H9 (cell line): ENCODE data around the gene ERVMER34-1. TPM values are rescaled to one million over a fixed set of nuclear protein-coding genes. Genes with fewer than 3 reads are reported as not detected.

Experiments used
- DNase-seq: peaks from one replicate; pipeline ENCODE4 v3.0.0-alpha.2; 2017
- H2AFZ ChIP-seq: one replicate; pipeline ENCODE4 v1.6.1; 2013; ENCODE audit warnings: mild to moderate bottlenecking, low read length, control low read depth, moderate library complexity
- H2AK5ac ChIP-seq: 2 replicates; pipeline ENCODE4 v1.6.1; 2013; ENCODE audit warnings: low read length, control low read depth, mixed read lengths; ENCODE audit not compliant: insufficient read length
- H2BK120ac ChIP-seq: one replicate; pipeline ENCODE4 v1.6.1; 2013; ENCODE audit warnings: low read depth, mild to moderate bottlenecking, low read length, control low read depth, inconsistent platforms; ENCODE audit not compliant: poor library complexity, severe bottlenecking
- H2BK12ac ChIP-seq: 2 replicates; pipeline ENCODE4 v1.6.1; 2013; ENCODE audit warnings: low read length, control low read depth, mixed read lengths, low read depth; ENCODE audit not compliant: insufficient read length
- H2BK15ac ChIP-seq: 2 replicates; pipeline ENCODE4 v1.6.1; 2013; ENCODE audit warnings: low read depth, low read length, control low read depth
- H2BK20ac ChIP-seq: one replicate; pipeline ENCODE4 v1.6.1; 2013; ENCODE audit warnings: low read depth, mild to moderate bottlenecking, low read length, control low read depth, inconsistent platforms; ENCODE audit not compliant: poor library complexity, severe bottlenecking
- H2BK5ac ChIP-seq: 2 replicates; pipeline ENCODE4 v1.6.1; 2013; ENCODE audit warnings: low read length, control low read depth, mixed read lengths; ENCODE audit not compliant: insufficient read length
- H3K14ac ChIP-seq: 2 replicates; pipeline ENCODE4 v1.6.1; 2013; ENCODE audit warnings: low read length, control low read depth; ENCODE audit not compliant: insufficient read depth
- H3K18ac ChIP-seq: 2 replicates; pipeline ENCODE4 v1.6.1; 2013; ENCODE audit warnings: low read depth, mild to moderate bottlenecking, mixed read lengths, low read length, control low read depth; ENCODE audit not compliant: insufficient read length
- H3K23ac ChIP-seq: 2 replicates; pipeline ENCODE4 v1.6.1; 2013; ENCODE audit warnings: low read length, control low read depth, mixed read lengths, low read depth; ENCODE audit not compliant: insufficient read length
- H3K23me2 ChIP-seq: 2 replicates; pipeline ENCODE4 v1.6.1; 2013; ENCODE audit warnings: low read depth, mild to moderate bottlenecking, mixed read lengths, low read length, control low read depth; ENCODE audit not compliant: insufficient read length, poor library complexity, severe bottlenecking
- H3K27ac ChIP-seq: 2 replicates; pipeline ENCODE4 v1.5.1; 2013; ENCODE audit warnings: low read length, control low read depth, mixed read lengths, low read depth; ENCODE audit not compliant: insufficient read length
- H3K27me3 ChIP-seq: 2 replicates; pipeline ENCODE4 v1.6.1; 2013; ENCODE audit warnings: low read length, control low read depth, inconsistent platforms; ENCODE audit not compliant: insufficient read depth
- H3K4ac ChIP-seq: 2 replicates; pipeline ENCODE4 v1.6.1; 2013; ENCODE audit warnings: low read depth, mild to moderate bottlenecking, control low read depth, inconsistent platforms, low read length, moderate library complexity
- H3K4me1 ChIP-seq: 2 replicates; pipeline ENCODE4 v1.6.1; 2013; ENCODE audit warnings: low read length, control low read depth, inconsistent platforms; ENCODE audit not compliant: insufficient read depth
- H3K4me2 ChIP-seq: 2 replicates; pipeline ENCODE4 v1.6.1; 2013; ENCODE audit warnings: low read length, control low read depth, mixed read lengths; ENCODE audit not compliant: insufficient read length, insufficient read depth
- H3K56ac ChIP-seq: 2 replicates; pipeline ENCODE4 v1.6.1; 2013; ENCODE audit warnings: low read depth, mild to moderate bottlenecking, mixed read lengths, low read length, control low read depth; ENCODE audit not compliant: insufficient read length
- H3K79me1 ChIP-seq: 2 replicates; pipeline ENCODE4 v1.6.1; 2013; ENCODE audit warnings: low read depth, mild to moderate bottlenecking, moderate library complexity, low read length, control low read depth, inconsistent platforms; ENCODE audit not compliant: insufficient read depth, poor library complexity, severe bottlenecking
- H3K79me2 ChIP-seq: 2 replicates; pipeline ENCODE4 v1.6.1; 2013; ENCODE audit warnings: low read length, control low read depth, inconsistent platforms; ENCODE audit not compliant: insufficient read depth
- H3K9ac ChIP-seq: 2 replicates; pipeline ENCODE4 v1.6.1; 2013; ENCODE audit warnings: low read length, control low read depth, mixed read lengths; ENCODE audit not compliant: insufficient read length; ENCODE audit errors: extremely low read depth
- H3K9me3 ChIP-seq: one replicate; pipeline ENCODE4 v1.6.1; 2013; ENCODE audit warnings: low read depth, low read length, inconsistent platforms; ENCODE audit not compliant: control insufficient read depth
- H3T11ph ChIP-seq: one replicate; pipeline ENCODE4 v1.6.1; 2013; ENCODE audit warnings: mild to moderate bottlenecking, low read length, control low read depth, inconsistent platforms
- H4K20me1 ChIP-seq: one replicate; pipeline ENCODE4 v1.6.1; 2013; ENCODE audit not compliant: control insufficient read depth, insufficient read length, insufficient read depth
- H4K5ac ChIP-seq: 2 replicates; pipeline ENCODE4 v1.6.1; 2013; ENCODE audit warnings: low read depth, mild to moderate bottlenecking, mixed read lengths, low read length, control low read depth; ENCODE audit not compliant: insufficient read length
- H4K8ac ChIP-seq: replicated peaks from 2 replicates; pipeline ENCODE4 v1.6.1; 2013; ENCODE audit warnings: low read length, control low read depth, mixed read lengths, low read depth; ENCODE audit not compliant: insufficient read length
- H4K91ac ChIP-seq: 2 replicates; pipeline ENCODE4 v1.6.1; 2013; ENCODE audit warnings: low read depth, mild to moderate bottlenecking, moderate library complexity, mixed read lengths, low read length, control low read depth; ENCODE audit not compliant: insufficient read length
- H3K27ac Mint-ChIP-seq, 3 experiments: 2 replicates in 2 of 3; 3 replicates in 1 of 3; pipeline ENCODE4 v1.8.0; 2020 to 2021; ENCODE audit warnings: mixed read lengths in 3 of 3, mild to moderate bottlenecking in 1 of 3, moderate library complexity in 1 of 3
- H3K27me3 Mint-ChIP-seq: 2 replicates; pipeline ENCODE4 v1.8.0; 2021; ENCODE audit warnings: low read depth, mild to moderate bottlenecking, moderate library complexity, mixed read lengths
- H3K36me3 Mint-ChIP-seq, 3 experiments: 2 replicates in 2 of 3; 3 replicates in 1 of 3; pipeline ENCODE4 v1.8.0; 2020 to 2021; ENCODE audit warnings: low read depth in 3 of 3, mixed read lengths in 3 of 3; ENCODE audit not compliant: insufficient read depth in 1 of 3
- H3K4me1 Mint-ChIP-seq, 2 experiments: 2 replicates each; pipeline ENCODE4 v1.8.0; 2020; ENCODE audit warnings: mixed read lengths in 2 of 2
- H3K4me3 Mint-ChIP-seq, 2 experiments: 2 replicates in 1 of 2; 3 replicates in 1 of 2; pipeline ENCODE4 v1.8.0; 2020 to 2021; ENCODE audit warnings: mild to moderate bottlenecking in 2 of 2, mixed read lengths in 2 of 2, moderate library complexity in 1 of 2
- H3K9me3 Mint-ChIP-seq, 2 experiments: 2 replicates in 1 of 2; 3 replicates in 1 of 2; pipeline ENCODE4 v1.8.0; 2020; ENCODE audit warnings: mild to moderate bottlenecking in 2 of 2, mixed read lengths in 2 of 2, moderate library complexity in 1 of 2
- WGBS: extraction: QIAGEN DNeasy Blood & Tissue Kit; methylation state at CpG from one replicate; pipeline ENCODE4 v1.1.7; 2013; ENCODE audit warnings: missing lambda C conversion rate, low lambda C conversion rate, mixed read lengths; ENCODE audit not compliant: insufficient read length; ENCODE audit errors: extremely low coverage; 5-methylcytosine and 5-hydroxymethylcytosine counted together
- total RNA-seq: library from RNA; stranded (reverse); gene quantifications from 2 replicates; pipeline ENCODE4 v1.2.1, GENCODE V29; 2021
- TF ChIP-seq, protein P1 (sequence below): fragments of 200-600 bp; sonication (generic); conservative IDR thresholded peaks from 3 replicates; pipeline ENCODE4 v1.8.0; 2021; ENCODE audit warnings: antibody characterized with exemption, mild to moderate bottlenecking

Gene ERVMER34-1
- total RNA-seq, 1 experiment from 2014 or later = 14.4 TPM

DNA sequence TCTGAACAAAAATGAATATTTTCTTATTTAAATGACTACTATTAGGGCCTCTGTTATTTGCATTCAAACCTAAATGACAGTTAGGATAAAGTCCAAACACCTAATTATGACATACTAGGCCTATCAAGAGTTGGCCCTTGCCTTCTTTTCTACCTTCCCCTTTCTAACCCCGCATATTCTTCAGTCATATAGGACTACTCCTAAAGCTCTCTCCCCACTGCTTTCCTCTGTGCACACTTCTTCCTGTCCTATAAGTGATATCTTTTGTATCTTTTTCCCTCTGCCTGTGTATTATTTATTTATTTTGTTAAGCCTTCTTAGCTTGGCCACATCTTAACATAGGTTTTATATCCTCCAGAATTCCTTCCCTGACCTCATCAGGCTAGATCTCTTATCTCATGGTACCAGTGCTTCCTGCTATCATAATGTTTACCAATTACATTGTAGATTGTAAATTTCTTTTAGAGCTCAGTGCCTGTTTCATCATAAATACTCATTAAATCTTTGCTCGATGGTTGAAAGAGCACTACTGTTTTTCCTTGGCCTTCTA is 22.5 kb downstream of the ERVMER34-1 start:
- no peaks in the 10 kb centered on the region for H3K23me2 ChIP-seq
- H3K4ac ChIP-seq = no peak overlapping the region
- no peak overlapping the region for H3K23ac ChIP-seq
- no peaks in the 10 kb centered on the region for H3K79me1 ChIP-seq
- no peak overlapping the region for H4K91ac ChIP-seq
- no peak overlapping the region for H2AK5ac ChIP-seq
- Mint-ChIP-seq H3K4me1 (peaks cover 17 to 21% of the 10 kb centered on the region in 2 experiments), H3K27ac (no peak overlapping the region), H3K36me3 (no peaks in the 10 kb centered on the region), H3K4me3 (no peak overlapping the region), H3K27me3 (no peaks in the 10 kb centered on the region), H3K9me3 (no peaks in the 10 kb centered on the region)
- no peaks in the 10 kb centered on the region for H3K4me1 ChIP-seq
- H3K4me2 ChIP-seq = no peak overlapping the region
- no peaks in the 10 kb centered on the region for H3K79me2 ChIP-seq
- no peak overlapping the region for H2BK20ac ChIP-seq
- no peak overlapping the region for H3K9ac ChIP-seq
- H2BK15ac ChIP-seq = no peak overlapping the region
- no peak overlapping the region for H4K8ac ChIP-seq
- no peak overlapping the region for H3K18ac ChIP-seq
- no peak overlapping the region for H2BK5ac ChIP-seq
- H4K20me1 ChIP-seq = no peaks in the 10 kb centered on the region
- H2AFZ ChIP-seq = no peak overlapping the region
- H2BK12ac ChIP-seq = no peak overlapping the region
- no peak overlapping the region for H4K5ac ChIP-seq
- TF ChIP-seq, protein P1, sequence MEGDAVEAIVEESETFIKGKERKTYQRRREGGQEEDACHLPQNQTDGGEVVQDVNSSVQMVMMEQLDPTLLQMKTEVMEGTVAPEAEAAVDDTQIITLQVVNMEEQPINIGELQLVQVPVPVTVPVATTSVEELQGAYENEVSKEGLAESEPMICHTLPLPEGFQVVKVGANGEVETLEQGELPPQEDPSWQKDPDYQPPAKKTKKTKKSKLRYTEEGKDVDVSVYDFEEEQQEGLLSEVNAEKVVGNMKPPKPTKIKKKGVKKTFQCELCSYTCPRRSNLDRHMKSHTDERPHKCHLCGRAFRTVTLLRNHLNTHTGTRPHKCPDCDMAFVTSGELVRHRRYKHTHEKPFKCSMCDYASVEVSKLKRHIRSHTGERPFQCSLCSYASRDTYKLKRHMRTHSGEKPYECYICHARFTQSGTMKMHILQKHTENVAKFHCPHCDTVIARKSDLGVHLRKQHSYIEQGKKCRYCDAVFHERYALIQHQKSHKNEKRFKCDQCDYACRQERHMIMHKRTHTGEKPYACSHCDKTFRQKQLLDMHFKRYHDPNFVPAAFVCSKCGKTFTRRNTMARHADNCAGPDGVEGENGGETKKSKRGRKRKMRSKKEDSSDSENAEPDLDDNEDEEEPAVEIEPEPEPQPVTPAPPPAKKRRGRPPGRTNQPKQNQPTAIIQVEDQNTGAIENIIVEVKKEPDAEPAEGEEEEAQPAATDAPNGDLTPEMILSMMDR = no peak
- no peaks in the 10 kb centered on the region for H3K27me3 ChIP-seq
- no peak overlapping the region for H3T11ph ChIP-seq
- DNase-seq = no peak
- no CpG with 5 or more reads among the region's 2 CpGs for WGBS
- H3K56ac ChIP-seq = no peak overlapping the region
- H3K14ac ChIP-seq = no peak overlapping the region
- no peak overlapping the region for H2BK120ac ChIP-seq
- H3K27ac ChIP-seq = no peak overlapping the region
- no peaks in the 10 kb centered on the region for H3K9me3 ChIP-seq
